Measurements from ENCODE around the gene MAST1.
"Not testable (repeated sequence)": the region's sequence is repeated elsewhere in the genome, so short reads cannot be mapped to it uniquely, and the experiment has no call there.

MAST1 gene

GRCh38 chr19:12840091-12841079 lies 2.1 kb downstream of the MAST1 start:
- peak; percentile 67 for DNase-seq

DNA sequence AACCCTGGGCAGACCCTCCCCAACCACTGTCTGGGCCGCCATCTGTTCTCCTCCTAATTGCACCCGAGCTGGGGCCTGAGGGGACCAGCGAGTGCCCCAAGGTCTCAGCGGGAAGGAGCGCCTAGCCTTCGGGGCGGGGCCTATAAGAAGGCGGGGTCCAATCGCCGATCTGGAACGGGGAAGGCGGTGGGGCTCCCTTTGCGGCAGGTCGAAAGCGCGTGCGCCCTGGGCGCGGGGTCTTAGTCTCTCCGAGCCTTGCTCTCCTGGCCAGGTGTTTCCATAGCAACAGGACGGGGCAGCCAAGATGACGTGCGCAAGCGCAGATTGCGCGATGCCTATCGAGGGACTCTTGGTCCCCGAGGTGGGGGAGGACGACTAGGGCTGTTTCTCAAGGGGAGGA lies 2.8 kb downstream of the MAST1 start:
- DNase-seq = no peak

GRCh38 chr19:12842511-12842910 lies 4.2 kb downstream of the MAST1 start:
- DNase-seq = no peak

GRCh38 chr19:12843328-12843727 lies 5.0 kb downstream of the MAST1 start:
- no peak for DNase-seq

DNA sequence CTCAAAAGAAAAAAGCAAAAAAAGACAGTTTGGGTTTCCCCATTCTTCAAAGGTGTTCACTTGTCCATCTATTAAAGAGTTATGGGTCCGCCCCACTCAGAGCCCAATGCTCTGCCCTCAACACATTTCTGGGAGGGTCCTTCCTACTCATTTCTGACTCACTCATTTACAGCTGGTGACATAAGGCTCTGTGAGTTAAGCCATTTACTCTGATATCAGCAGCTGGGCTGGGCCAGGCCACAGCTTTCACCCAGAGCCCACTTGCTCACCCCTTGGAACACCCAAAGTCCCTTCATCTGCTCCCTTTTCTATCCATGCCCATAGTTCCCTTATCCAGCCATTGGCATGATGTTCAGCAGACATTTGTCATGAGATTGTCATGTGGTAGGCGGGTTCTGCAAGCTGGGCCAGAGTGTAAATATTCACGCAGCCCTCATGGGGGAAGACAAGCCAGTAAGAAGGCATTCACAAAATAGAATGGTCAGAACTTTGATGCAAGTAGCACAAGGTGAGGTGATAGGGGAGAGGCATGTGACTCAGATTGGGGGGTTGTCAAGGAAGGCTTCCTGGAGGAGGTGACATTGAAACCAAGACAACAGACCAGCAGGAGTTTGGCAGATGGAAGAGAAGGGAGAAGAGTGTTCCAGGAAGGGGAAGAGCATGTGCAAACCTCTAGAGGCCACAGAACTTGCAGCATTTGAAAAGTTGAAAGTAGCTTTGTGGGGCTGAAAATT lies 5.9 kb downstream of the MAST1 start:
- no peak for DNase-seq

- DNase-seq = not testable (repeated sequence)
These were observed 8.3 kb downstream of the MAST1 start for GRCh38 chr19:12846613-12847012.

GRCh38 chr19:12847159-12848139 lies 9.1 kb downstream of the MAST1 start:
- DNase-seq = peak; percentile 71

- no peak for DNase-seq
These were observed 18.3 kb downstream of the MAST1 start for GRCh38 chr19:12856653-12857052.

GRCh38 chr19:12858041-12858928 lies 20.0 kb downstream of the MAST1 start:
- DNase-seq = no peak

DNA sequence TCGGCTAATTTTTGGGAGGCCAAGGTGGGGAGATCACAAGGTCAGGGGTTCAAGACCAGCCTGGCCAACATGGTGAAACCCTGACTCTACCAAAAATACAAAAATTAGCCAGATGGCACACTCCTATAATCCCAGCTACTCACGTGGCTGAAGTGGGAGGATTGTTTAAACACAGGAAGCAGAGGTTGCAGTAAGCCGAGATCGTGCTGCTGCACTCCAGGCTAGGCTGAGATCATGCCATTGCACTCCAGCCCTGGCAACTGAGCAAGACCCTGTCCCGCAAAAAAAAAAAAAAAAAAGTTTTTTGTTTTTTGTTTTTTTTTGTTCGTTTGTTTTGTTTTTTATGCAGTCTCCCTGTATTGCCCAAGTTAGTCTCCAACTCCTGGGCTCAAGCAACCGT lies 21.2 kb downstream of the MAST1 start:
- DNase-seq = no peak

- no peak for DNase-seq
These were observed 25.8 kb downstream of the MAST1 start for GRCh38 chr19:12864143-12864542.

GRCh38 chr19:12864721-12865715 lies 26.7 kb downstream of the MAST1 start:
- DNase-seq = no peak

- DNase-seq = no peak
These were observed 27.6 kb downstream of the MAST1 start for GRCh38 chr19:12865746-12866415.

- DNase-seq = no peak
These were observed 28.3 kb downstream of the MAST1 start for GRCh38 chr19:12866416-12867119.

GRCh38 chr19:12867120-12868099 lies 29.1 kb downstream of the MAST1 start:
- DNase-seq = peak; percentile 56

DNA sequence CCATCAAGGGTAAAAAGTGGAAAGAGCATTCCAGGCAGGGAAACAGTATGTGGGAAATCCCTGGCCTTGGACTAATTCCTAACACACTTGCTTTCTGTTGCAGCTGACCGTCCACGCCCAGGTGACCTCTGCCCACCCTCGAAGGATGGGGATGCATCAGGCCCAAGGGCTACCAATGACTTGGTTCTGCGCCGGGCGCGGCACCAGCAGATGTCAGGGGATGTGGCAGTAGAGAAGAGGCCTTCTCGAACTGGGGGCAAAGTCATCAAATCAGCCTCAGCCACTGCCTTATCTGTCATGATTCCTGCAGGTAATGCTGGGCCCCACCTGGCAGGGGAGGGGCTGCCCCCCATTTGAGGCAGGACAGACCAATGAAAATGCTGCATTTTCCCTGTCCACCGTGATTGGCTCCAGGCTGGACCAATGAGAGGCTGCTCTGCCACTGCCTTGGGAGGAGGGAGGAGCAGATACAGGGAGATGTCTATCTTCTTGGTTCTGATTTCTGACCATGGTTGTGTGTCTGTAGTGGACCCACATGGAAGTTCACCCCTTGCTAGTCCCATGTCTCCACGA lies 30.3 kb downstream of the MAST1 start:
- no peak for DNase-seq

GRCh38 chr19:12871681-12872080 lies 33.4 kb downstream of the MAST1 start:
- DNase-seq = no peak

Data from fibroblast of skin of scalp (primary cell).